GM12865 (cell line): ENCODE results near the gene PSMA1.
"Not testable (repeated sequence)": the region's sequence is repeated elsewhere in the genome, so short reads cannot be mapped to it uniquely, and the experiment has no call there.

ENCODE experiments used
- DNase-seq: peaks from one replicate; pipeline ENCODE4 v3.0.0; 2010; ENCODE audit warnings: low read depth
- H3K4me3 ChIP-seq: 2 replicates; pipeline ENCODE4 v1.5.1; 2011; ENCODE audit warnings: mild to moderate bottlenecking, low read depth, low read length, control low read depth
- TF ChIP-seq, protein P1 (sequence below): IDR thresholded peaks from 2 replicates; pipeline ENCODE4 v1.5.1; 2011; ENCODE audit warnings: low read length, control low read depth, low read depth, inconsistent platforms; ENCODE audit not compliant: insufficient read depth; ENCODE audit errors: missing control alignments

Gene PSMA1

DNA sequence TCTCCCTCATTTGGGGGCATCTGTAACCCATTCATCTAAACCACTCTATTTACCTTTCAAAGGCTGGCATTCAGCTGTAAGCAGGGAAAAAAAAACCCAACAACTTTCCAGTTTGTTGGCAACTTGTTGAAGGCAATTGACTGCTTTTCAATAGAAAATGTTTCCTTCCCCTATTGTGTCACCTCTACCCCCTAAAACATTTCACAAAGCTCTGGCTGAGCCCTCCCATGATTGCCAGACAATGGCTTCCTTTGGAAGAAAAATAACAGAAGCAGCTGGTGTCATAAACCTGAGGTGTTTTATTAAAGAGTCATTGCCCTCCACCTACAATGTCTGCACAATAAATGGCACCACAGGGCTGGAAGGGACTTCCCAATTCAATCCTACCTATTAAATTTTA lies 22.1 kb upstream of the PSMA1 start:
- TF ChIP-seq, protein P1, sequence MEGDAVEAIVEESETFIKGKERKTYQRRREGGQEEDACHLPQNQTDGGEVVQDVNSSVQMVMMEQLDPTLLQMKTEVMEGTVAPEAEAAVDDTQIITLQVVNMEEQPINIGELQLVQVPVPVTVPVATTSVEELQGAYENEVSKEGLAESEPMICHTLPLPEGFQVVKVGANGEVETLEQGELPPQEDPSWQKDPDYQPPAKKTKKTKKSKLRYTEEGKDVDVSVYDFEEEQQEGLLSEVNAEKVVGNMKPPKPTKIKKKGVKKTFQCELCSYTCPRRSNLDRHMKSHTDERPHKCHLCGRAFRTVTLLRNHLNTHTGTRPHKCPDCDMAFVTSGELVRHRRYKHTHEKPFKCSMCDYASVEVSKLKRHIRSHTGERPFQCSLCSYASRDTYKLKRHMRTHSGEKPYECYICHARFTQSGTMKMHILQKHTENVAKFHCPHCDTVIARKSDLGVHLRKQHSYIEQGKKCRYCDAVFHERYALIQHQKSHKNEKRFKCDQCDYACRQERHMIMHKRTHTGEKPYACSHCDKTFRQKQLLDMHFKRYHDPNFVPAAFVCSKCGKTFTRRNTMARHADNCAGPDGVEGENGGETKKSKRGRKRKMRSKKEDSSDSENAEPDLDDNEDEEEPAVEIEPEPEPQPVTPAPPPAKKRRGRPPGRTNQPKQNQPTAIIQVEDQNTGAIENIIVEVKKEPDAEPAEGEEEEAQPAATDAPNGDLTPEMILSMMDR, result no peak
- no peak for DNase-seq
- H3K4me3 ChIP-seq, result no peak overlapping the region

DNA sequence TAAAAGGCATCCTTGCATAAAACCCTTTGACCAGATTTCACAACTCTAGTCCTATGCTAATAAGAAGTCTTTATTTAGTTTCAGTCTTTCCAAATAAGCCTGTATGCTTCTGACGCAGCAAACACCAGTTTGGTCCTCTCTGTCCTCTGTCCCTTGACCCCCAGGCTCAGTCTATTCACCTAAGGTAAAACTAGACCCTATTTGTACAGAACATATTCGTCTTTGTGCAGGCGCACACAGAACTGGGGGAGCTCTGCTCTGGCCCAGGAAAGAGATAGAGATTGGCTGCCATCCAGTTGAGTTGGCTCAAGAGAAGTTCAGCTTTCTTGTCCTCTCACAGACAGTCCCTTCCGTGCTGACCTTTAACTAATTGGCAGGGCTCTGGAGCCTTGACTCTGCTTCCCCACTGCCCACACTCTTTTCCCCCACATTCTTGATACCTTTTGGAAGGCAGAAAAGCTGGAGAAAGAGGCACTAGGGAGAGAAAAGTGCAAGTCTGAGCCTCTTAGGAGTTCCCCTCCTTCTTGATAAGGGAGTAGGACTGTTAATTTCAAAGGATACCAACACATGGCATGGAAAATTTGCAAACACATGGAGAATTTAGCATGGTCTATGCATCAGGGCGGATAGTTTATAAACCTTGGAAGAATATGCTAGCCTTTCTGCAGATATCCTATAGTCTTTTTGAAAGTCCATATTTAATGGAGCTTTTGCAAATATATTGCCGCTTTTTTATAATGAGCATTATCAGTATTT lies 21.2 kb upstream of the PSMA1 start:
- no peak for DNase-seq

DNA sequence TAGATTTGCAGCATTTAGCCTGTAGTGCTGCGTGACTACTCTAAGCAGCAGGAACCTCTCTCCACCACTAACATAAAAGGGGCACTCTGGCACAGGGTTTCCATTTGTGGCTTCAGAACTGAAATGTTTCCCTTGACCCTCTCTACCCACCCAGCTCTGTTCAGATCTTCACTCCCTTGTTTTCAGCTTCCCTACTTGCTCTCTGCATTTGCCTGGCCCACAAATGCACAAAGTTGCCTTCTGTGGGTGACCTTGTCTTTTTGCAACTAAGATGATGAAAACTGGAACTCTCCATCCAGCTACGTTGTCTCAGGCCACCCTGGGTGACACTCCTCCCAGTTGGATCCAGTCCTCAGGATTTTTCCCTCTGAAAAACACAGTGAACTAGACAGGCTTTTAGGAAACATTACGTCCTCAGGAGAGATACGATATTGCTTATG lies 19.8 kb upstream of the PSMA1 start:
- DNase-seq, result peak; percentile 16
- no peak overlapping the region for H3K4me3 ChIP-seq
- TF ChIP-seq, protein P1, result no peak

More for the DNA sequence above, 21.2 kb upstream of the PSMA1 start:
- TF ChIP-seq, protein P1, result no peak
- no peak overlapping the region for H3K4me3 ChIP-seq

DNA sequence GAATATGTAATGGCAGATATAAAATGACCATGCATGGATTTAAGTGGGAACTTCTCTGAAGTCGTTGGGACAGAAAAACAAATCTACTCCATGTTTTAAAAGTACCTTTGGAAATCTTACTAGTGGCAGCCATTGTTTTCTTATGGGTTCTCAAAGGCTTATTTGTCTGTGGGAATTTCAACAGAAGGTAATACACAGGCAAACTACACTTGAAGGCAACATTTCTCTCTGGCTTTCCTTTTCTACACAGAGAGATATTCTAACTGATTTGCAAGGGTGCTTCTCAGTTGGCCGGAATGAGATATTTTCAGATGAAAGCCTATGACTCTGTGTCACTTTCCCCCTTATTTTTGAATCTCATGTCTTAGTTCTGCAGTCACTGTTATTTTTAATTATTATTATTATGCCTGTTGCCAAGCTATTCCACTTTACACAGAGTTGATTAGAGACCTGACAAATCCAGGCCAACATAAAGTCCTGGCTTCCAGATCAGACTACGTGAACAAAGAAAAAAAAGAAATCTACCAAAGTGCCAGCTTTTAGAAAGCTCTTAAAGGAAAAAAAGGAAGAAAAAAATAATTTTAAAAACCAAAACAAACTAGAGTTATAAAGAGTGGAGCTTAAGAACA lies 18.9 kb upstream of the PSMA1 start:
- no peak for DNase-seq
- TF ChIP-seq, protein P1, result no peak
- no peak overlapping the region for H3K4me3 ChIP-seq

DNA sequence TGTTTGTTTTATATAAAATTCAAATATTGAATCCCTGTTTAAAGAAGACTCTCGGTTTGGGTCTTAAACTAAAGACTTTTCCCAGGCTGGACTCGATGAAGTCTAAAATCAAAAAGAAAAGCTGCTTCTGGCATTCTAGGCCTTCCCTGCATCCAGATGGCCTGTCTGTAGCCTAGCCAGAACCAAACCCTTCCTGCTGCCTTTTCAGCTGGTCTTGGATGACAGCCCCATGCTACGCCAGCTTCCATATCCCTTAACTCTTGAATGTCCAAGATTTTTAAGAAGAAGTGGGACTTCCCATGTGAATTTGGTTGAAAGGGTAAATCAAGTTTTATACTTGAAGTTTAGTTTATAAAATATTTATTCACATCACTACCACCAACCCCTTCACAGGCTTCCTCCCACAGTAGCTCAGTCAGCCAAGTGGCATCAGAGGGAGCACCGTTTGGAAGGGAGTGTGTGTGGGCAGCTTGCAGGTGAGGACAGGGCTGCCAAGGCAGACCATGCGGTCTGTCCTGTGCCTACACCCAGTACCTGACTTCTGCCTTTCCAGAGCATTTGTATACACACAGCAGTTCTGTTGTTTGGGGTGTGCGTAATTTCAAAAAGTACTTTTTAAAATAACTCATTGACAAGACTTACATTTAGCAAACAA lies 18.2 kb upstream of the PSMA1 start:
- TF ChIP-seq, protein P1, result no peak
- H3K4me3 ChIP-seq, result no peak overlapping the region
- no peak for DNase-seq

DNA sequence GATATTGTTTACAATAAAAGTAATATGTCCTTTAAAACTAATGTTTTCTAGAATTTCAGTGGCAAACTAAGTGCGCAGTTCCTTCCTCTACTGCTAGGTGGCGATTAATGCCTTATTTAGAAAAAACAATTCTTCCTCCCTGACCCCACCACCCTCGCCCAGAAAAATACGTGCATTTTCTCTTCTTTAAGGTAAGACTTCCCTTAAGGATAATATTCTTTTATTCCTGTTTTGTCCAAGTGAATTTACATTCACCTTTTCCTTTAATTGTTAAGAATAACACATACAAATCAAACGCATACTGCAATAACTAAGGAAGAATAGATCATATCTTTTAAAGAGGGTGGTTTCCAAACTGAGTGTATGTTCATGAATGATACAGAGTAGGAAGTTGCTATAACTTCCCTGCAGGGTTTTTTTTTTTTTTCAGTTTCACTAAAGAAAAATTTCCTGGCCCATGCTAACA lies 17.0 kb upstream of the PSMA1 start:
- peak; percentile 55 for DNase-seq
- TF ChIP-seq, protein P1, result peak; percentile 70

DNA sequence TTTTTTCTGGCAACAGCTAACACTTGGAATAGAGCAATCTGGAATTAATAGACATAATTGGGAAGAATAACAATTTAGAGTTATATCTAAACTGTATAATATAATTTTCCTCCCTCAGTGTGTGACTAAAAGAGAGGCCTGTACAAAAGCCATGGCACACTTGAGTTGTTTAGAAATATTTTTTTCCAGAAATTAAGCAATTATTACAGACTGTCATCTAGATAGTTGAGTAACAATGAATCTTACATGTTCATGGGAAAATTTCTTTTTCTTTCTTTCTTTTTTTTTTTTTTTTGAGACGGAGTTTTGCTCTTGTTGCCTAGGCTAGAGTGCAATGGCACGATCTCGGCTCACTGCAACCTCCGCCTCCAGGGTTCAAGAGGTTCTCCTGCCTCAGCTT lies 15.0 kb upstream of the PSMA1 start:
- DNase-seq, H3K4me3 ChIP-seq: not testable (repeated sequence)

More for the DNA sequence above, 17.0 kb upstream of the PSMA1 start:
- H3K4me3 ChIP-seq, result no peak overlapping the region
